ENCODE measurements around the gene CLEC4D.
"Not testable (repeated sequence)": the region's sequence is repeated elsewhere in the genome, so short reads cannot be mapped to it uniquely, and the experiment has no call there.

GRCh38 chr12:8566052-8566451 is 52.7 kb downstream of the CLEC4D start:
- not testable (repeated sequence) for TF ChIP-seq POLR2A, POLR2AphosphoS5, TAF1 (IDR thresholded peaks at IDR 0.05; ENCODE audit: low read depth, low read length)
